Thyroid gland (tissue), 4 donors: ENCODE data around the gene RTF1.

ENCODE experiments used
- POLR2A ChIP-seq, 2 donors: fragments of 450-650 bp; IDR thresholded peaks; one replicate each; pipeline ENCODE4 v1.6.1; 2017; ENCODE audit warnings: antibody characterized with exemption in 2 of 2, mild to moderate bottlenecking in 2 of 2, moderate library complexity in 1 of 2
- TF ChIP-seq, protein P1 (sequence below), 6 experiments: fragments of 200-600 bp in 3 of 6; fragments of 450-650 bp in 3 of 6; sonication (generic) in 3 of 6; IDR thresholded peaks; one replicate each; pipeline ENCODE4 v1.5.1; 2016 to 2019; ENCODE audit warnings: antibody characterized with exemption in 6 of 6, mild to moderate bottlenecking in 2 of 6, inconsistent platforms in 1 of 6, moderate library complexity in 1 of 6

DNA sequence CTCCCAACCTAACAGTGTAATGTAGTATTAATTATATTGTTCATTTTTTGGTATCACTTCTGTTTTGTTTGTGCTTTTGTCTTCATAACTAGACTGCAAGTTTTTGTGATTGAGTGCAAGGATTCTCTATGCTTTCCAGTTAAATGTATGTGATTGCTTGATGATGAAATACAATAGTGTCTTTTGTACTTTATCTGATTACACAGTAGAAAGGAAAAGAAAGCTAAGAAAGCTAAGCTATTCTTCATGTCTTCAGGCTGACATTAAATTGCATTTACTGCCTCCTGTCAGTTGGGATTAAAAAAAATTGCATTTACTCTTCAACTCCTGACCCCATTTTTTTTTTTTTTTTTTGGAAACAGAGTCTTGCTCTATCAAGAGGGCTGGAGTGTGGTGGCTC is 28.5 kb downstream of the RTF1 start:
- no peak for TF ChIP-seq POLR2A (IDR thresholded peaks at IDR 0.05)
- TF ChIP-seq, protein P1, sequence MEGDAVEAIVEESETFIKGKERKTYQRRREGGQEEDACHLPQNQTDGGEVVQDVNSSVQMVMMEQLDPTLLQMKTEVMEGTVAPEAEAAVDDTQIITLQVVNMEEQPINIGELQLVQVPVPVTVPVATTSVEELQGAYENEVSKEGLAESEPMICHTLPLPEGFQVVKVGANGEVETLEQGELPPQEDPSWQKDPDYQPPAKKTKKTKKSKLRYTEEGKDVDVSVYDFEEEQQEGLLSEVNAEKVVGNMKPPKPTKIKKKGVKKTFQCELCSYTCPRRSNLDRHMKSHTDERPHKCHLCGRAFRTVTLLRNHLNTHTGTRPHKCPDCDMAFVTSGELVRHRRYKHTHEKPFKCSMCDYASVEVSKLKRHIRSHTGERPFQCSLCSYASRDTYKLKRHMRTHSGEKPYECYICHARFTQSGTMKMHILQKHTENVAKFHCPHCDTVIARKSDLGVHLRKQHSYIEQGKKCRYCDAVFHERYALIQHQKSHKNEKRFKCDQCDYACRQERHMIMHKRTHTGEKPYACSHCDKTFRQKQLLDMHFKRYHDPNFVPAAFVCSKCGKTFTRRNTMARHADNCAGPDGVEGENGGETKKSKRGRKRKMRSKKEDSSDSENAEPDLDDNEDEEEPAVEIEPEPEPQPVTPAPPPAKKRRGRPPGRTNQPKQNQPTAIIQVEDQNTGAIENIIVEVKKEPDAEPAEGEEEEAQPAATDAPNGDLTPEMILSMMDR (IDR thresholded peaks at IDR 0.05) = no peak
